GM12874 (cell line): ENCODE data around the gene CFAP20DC.

Experiments
- CTCF ChIP-seq: IDR thresholded peaks from 2 replicates; pipeline ENCODE4 v1.5.1; 2011; ENCODE audit warnings: low read depth, mild to moderate bottlenecking, control low read depth, low read length, moderate library complexity; ENCODE audit not compliant: insufficient read depth

The CFAP20DC gene

GRCh38 chr3:58864480-58864879, 185.3 kb downstream of the CFAP20DC start:
- no peak for TF ChIP-seq CTCF

DNA sequence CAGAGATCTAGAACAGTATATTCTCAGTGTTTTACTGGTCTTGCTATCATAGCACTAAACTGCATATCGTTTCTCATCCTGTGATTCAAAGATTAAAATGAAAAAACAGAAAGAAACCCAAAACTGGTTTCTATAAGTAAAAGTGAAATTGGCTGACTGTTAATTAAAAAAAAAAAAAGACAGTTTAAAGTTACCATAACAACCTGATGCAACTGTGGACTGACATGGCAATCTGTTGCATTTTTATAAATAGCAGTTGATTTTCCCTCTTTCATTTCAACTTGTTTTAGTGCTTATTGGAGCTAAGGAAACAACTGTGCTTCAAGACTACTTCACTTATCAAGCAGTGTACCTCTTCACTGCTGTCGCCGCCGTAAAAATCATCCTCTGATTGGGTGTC, 186.6 kb downstream of the CFAP20DC start:
- TF ChIP-seq CTCF, result no peak

GRCh38 chr3:58861551-58861950, 188.3 kb downstream of the CFAP20DC start:
- TF ChIP-seq CTCF, result no peak

DNA sequence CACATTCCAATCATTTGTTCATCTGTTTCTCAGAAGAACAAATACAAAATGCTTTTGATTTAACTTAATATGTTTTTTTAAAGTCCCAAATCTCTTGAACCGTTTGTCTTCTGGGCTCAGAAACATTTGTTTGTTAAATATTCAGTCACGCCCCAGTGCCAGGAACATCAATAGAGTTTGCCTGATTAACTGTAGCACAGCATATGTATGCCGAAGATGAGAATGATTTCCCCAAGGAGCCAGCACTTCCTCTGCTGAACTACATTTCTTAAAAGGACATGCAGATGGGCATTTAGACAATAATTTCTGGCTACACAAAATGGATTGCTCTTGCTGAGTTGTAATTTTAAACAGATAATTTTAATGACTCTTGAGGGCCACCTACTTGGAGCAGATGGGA, 191.7 kb downstream of the CFAP20DC start:
- no peak for TF ChIP-seq CTCF

DNA sequence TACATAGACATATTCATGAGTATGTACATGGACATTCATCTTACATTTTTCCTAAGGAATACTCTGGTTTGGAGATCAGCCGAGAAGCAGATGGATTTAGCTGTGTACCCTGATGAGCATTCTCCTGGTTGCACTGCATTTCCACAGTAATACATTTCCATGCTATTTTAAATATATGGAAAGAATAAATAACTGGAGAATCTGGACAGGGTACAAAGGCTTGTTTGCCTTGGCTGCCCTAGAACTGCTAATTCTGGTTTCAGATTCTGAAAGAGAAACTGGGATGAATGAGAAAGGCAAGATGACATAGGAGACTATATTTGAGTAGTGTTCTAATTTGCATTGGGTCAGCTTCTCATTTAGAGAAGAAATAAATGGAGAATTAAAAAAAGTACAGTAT, 192.4 kb downstream of the CFAP20DC start:
- no peak for TF ChIP-seq CTCF

DNA sequence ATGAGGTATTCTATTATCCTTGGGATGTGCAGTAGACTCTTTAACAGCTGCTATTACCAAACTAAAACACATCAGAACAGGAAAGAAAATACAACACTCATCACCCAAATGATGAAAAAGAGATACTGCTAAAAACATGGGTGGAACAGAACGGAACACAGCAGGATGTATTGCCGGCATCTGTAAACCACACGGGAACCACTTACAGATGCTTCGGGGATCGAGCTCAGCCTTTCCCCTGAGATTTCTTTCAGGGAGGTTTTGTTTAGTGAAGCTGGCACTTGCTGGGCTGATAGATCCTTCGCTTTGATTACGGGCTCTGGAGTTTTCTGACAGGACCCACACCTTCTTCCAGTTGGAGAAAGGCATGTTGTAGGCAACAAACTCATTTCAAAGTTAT, 201.0 kb downstream of the CFAP20DC start:
- TF ChIP-seq CTCF, result no peak

GRCh38 chr3:58840949-58841348, 208.9 kb downstream of the CFAP20DC start:
- no peak for TF ChIP-seq CTCF

DNA sequence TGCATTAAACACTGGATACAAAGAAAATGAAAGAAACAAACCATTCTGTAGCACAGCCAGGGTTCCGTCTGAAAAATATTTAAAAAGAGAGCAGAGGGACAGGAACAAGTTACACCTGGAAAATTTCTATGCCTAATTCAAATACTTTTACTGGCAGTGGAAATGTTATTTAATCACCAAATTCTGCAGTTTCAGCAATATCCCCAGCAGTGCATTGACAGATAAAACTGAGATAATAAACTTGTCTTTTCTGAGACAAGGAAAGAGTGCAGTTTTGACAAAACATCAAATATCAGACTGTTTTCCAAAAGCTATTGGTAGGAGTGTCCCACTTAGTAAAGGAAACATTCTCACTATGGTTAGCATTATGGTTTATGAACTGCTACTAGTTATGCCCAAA, 209.9 kb downstream of the CFAP20DC start:
- TF ChIP-seq CTCF, result no peak
